Activated naive CD4-positive, alpha-beta T cell treated with anti-CD3 and anti-CD28 coated beads for 36 hours (primary cell): ENCODE measurements around the gene SSH2. TPM values are rescaled to one million over a fixed set of nuclear protein-coding genes. Genes with fewer than 3 reads are reported as not detected.

Experiments used
- CTCF ChIA-PET: fragments of 350-600 bp; sonication (Branson Sonifier 250); formaldehyde crosslinking; loops from one replicate; lab custom pipeline; 2021; ENCODE audit warnings: antibody characterized with exemption; lab: Charles Lee
- DNase-seq: peaks from one replicate; pipeline ENCODE4 v3.0.0-alpha.2; 2020
- H3K27ac Mint-ChIP-seq: one replicate; pipeline ENCODE4 v1.8.0; 2021; ENCODE audit warnings: mild to moderate bottlenecking, mixed read lengths
- H3K27me3 Mint-ChIP-seq: one replicate; pipeline ENCODE4 v1.8.0; 2021; ENCODE audit warnings: low read depth, mixed read lengths
- H3K36me3 Mint-ChIP-seq: one replicate; pipeline ENCODE4 v1.8.0; 2021; ENCODE audit warnings: low read depth, mixed read lengths
- H3K4me1 Mint-ChIP-seq: one replicate; pipeline ENCODE4 v1.8.0; 2021; ENCODE audit warnings: low read depth, mixed read lengths
- H3K4me3 Mint-ChIP-seq: one replicate; pipeline ENCODE4 v1.8.0; 2021; ENCODE audit warnings: mild to moderate bottlenecking, moderate library complexity, mixed read lengths
- H3K9me3 Mint-ChIP-seq: one replicate; pipeline ENCODE4 v1.8.0; 2021; ENCODE audit warnings: mixed read lengths
- intact Hi-C: fragments of 100-400 bp; cut with micrococcal nuclease; formaldehyde crosslinking; loops from one replicate; pipeline ENCODE4 v1.15.1; 2023
- total RNA-seq, 2 experiments: library from RNA; stranded (reverse); gene quantifications; one replicate each; pipeline ENCODE4 v1.2.3, GENCODE V29; 2021

Gene SSH2
- total RNA-seq, 2 experiments from 2014 or later: 32.4 to 35.3 TPM

GRCh38 chr17:29761040-29761761 lies 168.8 kb downstream of the SSH2 start:
- H3K4me3 Mint-ChIP-seq: peak overlapping the region; percentile 90
- CTCF ChIA-PET: interaction anchor here (0.6 to 2.1 kb wide), 12 partner anchors 16 to 170 kb away, joined by 3 to 7 read pairs (median 3); no protein-coding TSS in a partner anchor

GRCh38 chr17:29760279-29761039 lies 169.6 kb downstream of the SSH2 start:
- CTCF ChIA-PET: interaction anchor here (0.9 to 2.1 kb wide), 10 partner anchors 15 to 171 kb away, joined by 3 to 7 read pairs (median 4); no protein-coding TSS in a partner anchor
- Mint-ChIP-seq H3K36me3 (peaks cover 14% of the 10 kb centered on the region), H3K27me3 (no peaks in the 10 kb centered on the region), H3K9me3 (no peaks in the 10 kb centered on the region), H3K27ac (peak overlapping the region; percentile 94), H3K4me3 (peak overlapping the region; percentile 90), H3K4me1 (peaks cover 32% of the 10 kb centered on the region)
- intact Hi-C loops: loop anchor here (1.0 to 5.0 kb wide), 11 partner anchors 19 to 193 kb away; partner anchors contain the start of genes ABHD15 and TP53I13
- DNase-seq: peak; percentile 69

More at GRCh38 chr17:29761040-29761761, 168.8 kb downstream of the SSH2 start:
- Mint-ChIP-seq H3K9me3 (no peaks in the 10 kb centered on the region), H3K4me1 (peaks cover 32% of the 10 kb centered on the region), H3K27me3 (no peaks in the 10 kb centered on the region), H3K36me3 (peaks cover 14% of the 10 kb centered on the region), H3K27ac (peak overlapping the region; percentile 94)
- intact Hi-C loops: loop anchor here (1.0 to 5.0 kb wide), 6 partner anchors 18 to 194 kb away; partner anchors contain the start of genes ABHD15 and TP53I13
- peak; percentile 95 for DNase-seq

- peaks cover 18% of the 10 kb centered on the region for H3K36me3 Mint-ChIP-seq
- intact Hi-C loops: no loop called here
- no peaks in the 10 kb centered on the region for H3K27me3 Mint-ChIP-seq
- H3K9me3 Mint-ChIP-seq: no peaks in the 10 kb centered on the region
- peak overlapping the region; percentile 58 for H3K4me3 Mint-ChIP-seq
- H3K27ac Mint-ChIP-seq: peak overlapping the region; percentile 72
- CTCF ChIA-PET: interaction anchor here (1.0 to 1.3 kb wide), 2 partner anchors 21 to 35 kb away, joined by 3 read pairs; no protein-coding TSS in a partner anchor
- no peak for DNase-seq
- H3K4me1 Mint-ChIP-seq: peaks cover 43% of the 10 kb centered on the region
These were observed 171.8 kb downstream of the SSH2 start for GRCh38 chr17:29758255-29758654.

GRCh38 chr17:29757788-29758187 lies 172.2 kb downstream of the SSH2 start:
- H3K9me3 Mint-ChIP-seq: no peaks in the 10 kb centered on the region
- peak overlapping the region; percentile 72 for H3K27ac Mint-ChIP-seq
- H3K36me3 Mint-ChIP-seq: peaks cover 20% of the 10 kb centered on the region
- no peaks in the 10 kb centered on the region for H3K27me3 Mint-ChIP-seq
- no peak for DNase-seq
- CTCF ChIA-PET: interaction anchor here (1.0 to 1.3 kb wide), 2 partner anchors 21 to 35 kb away, joined by 3 read pairs; no protein-coding TSS in a partner anchor
- intact Hi-C loops: no loop called here
- H3K4me1 Mint-ChIP-seq: peaks cover 44% of the 10 kb centered on the region
- peak overlapping the region; percentile 58 for H3K4me3 Mint-ChIP-seq

- CTCF ChIA-PET: interaction anchor here (0.6 to 1.1 kb wide), 3 partner anchors 30 to 114 kb away, joined by 3 to 5 read pairs (median 3); no protein-coding TSS in a partner anchor
- Mint-ChIP-seq H3K27ac (peak overlapping the region; percentile 30), H3K36me3 (peaks cover 27% of the 10 kb centered on the region), H3K9me3 (no peaks in the 10 kb centered on the region), H3K27me3 (no peaks in the 10 kb centered on the region), H3K4me3 (no peak overlapping the region), H3K4me1 (peaks cover 51% of the 10 kb centered on the region)
- DNase-seq: no peak
- intact Hi-C loops: no loop called here
These were observed 176.1 kb downstream of the SSH2 start for GRCh38 chr17:29753845-29754439.

GRCh38 chr17:29749045-29749825 lies 180.8 kb downstream of the SSH2 start:
- CTCF ChIA-PET: interaction anchor here (0.6 to 0.9 kb wide), 2 partner anchors 28 to 31 kb away, joined by 4 to 7 read pairs; no protein-coding TSS in a partner anchor
- Mint-ChIP-seq H3K4me1 (peaks cover 67% of the 10 kb centered on the region), H3K27me3 (no peaks in the 10 kb centered on the region), H3K9me3 (no peaks in the 10 kb centered on the region), H3K27ac (no peak overlapping the region), H3K4me3 (no peak overlapping the region), H3K36me3 (peaks cover 18% of the 10 kb centered on the region)
- intact Hi-C loops: no loop called here
- no peak for DNase-seq

GRCh38 chr17:29748400-29748799 lies 181.6 kb downstream of the SSH2 start:
- intact Hi-C loops: no loop called here
- DNase-seq: no peak
- Mint-ChIP-seq H3K4me3 (no peak overlapping the region), H3K4me1 (peaks cover 61% of the 10 kb centered on the region), H3K27me3 (no peaks in the 10 kb centered on the region), H3K9me3 (no peaks in the 10 kb centered on the region), H3K27ac (no peak overlapping the region), H3K36me3 (peaks cover 14% of the 10 kb centered on the region)
- CTCF ChIA-PET: interaction anchor here (0.6 to 1.8 kb wide), 3 partner anchors 29 to 131 kb away, joined by 4 to 7 read pairs (median 6); no protein-coding TSS in a partner anchor

GRCh38 chr17:29747660-29748059 lies 182.4 kb downstream of the SSH2 start:
- H3K4me3 Mint-ChIP-seq: no peak overlapping the region
- no peak for DNase-seq
- no peaks in the 10 kb centered on the region for H3K9me3 Mint-ChIP-seq
- intact Hi-C loops: no loop called here
- H3K36me3 Mint-ChIP-seq: peaks cover 12% of the 10 kb centered on the region
- H3K27me3 Mint-ChIP-seq: no peaks in the 10 kb centered on the region
- peak overlapping the region; percentile 68 for H3K27ac Mint-ChIP-seq
- CTCF ChIA-PET: interaction anchor here (1.7 to 1.8 kb wide), 2 partner anchors 9 to 130 kb away, joined by 3 to 6 read pairs; no protein-coding TSS in a partner anchor
- peaks cover 65% of the 10 kb centered on the region for H3K4me1 Mint-ChIP-seq

- Mint-ChIP-seq H3K9me3 (no peaks in the 10 kb centered on the region), H3K4me3 (no peak overlapping the region), H3K36me3 (peaks cover 11% of the 10 kb centered on the region), H3K27ac (no peak overlapping the region), H3K27me3 (no peaks in the 10 kb centered on the region), H3K4me1 (peaks cover 72% of the 10 kb centered on the region)
- CTCF ChIA-PET: interaction anchor here (1.7 kb wide), 1 partner anchor 10 kb away, joined by 3 read pairs; no protein-coding TSS in a partner anchor
- DNase-seq: no peak
- intact Hi-C loops: no loop called here
These were observed 183.4 kb downstream of the SSH2 start for GRCh38 chr17:29746669-29747068.

- DNase-seq: no peak
These were observed 185.9 kb downstream of the SSH2 start for GRCh38 chr17:29744121-29744520.

GRCh38 chr17:29742210-29742513 lies 187.9 kb downstream of the SSH2 start:
- Mint-ChIP-seq H3K9me3 (no peaks in the 10 kb centered on the region), H3K27ac (peak overlapping the region; percentile 75), H3K27me3 (no peaks in the 10 kb centered on the region), H3K36me3 (peaks cover 6% of the 10 kb centered on the region), H3K4me3 (no peak overlapping the region), H3K4me1 (peaks cover 63% of the 10 kb centered on the region)
- intact Hi-C loops: no loop called here
- CTCF ChIA-PET: interaction anchor here (0.6 to 0.7 kb wide), 3 partner anchors 70 to 962 kb away, joined by 3 read pairs; no protein-coding TSS in a partner anchor
- DNase-seq: no peak

More at GRCh38 chr17:29744121-29744520, 185.9 kb downstream of the SSH2 start:
- peaks cover 6% of the 10 kb centered on the region for H3K36me3 Mint-ChIP-seq
- no peaks in the 10 kb centered on the region for H3K9me3 Mint-ChIP-seq
- no peaks in the 10 kb centered on the region for H3K27me3 Mint-ChIP-seq
- CTCF ChIA-PET: interaction anchor here (0.7 kb wide), 1 partner anchor 187 kb away, joined by 5 read pairs; no protein-coding TSS in a partner anchor
- no peak overlapping the region for H3K4me3 Mint-ChIP-seq
- H3K4me1 Mint-ChIP-seq: peaks cover 75% of the 10 kb centered on the region
- no peak overlapping the region for H3K27ac Mint-ChIP-seq
- intact Hi-C loops: no loop called here
